SIG-M5 treated with dmso at 0.1 percent for 504 hours (cell line): ENCODE data around the gene CDC25B.

ENCODE experiments used
- DNase-seq: peaks from one replicate; lab custom pipeline; 2025; ENCODE audit not compliant: unreplicated experiment; lab: John Stamatoyannopoulos, UW

The CDC25B gene

GRCh38 chr20:3763671-3764601 is 32.2 kb upstream of the CDC25B start:
- peak; percentile 63 for DNase-seq

GRCh38 chr20:3764659-3765058 is 31.5 kb upstream of the CDC25B start:
- no peak for DNase-seq

- DNase-seq, result peak; percentile 94
These were observed 30.8 kb upstream of the CDC25B start for GRCh38 chr20:3765171-3765882.

- DNase-seq, result no peak
These were observed 29.5 kb upstream of the CDC25B start for GRCh38 chr20:3766422-3767109.

- DNase-seq, result no peak
These were observed 29.0 kb upstream of the CDC25B start for GRCh38 chr20:3767110-3767426.

- peak; percentile 98 for DNase-seq
These were observed 28.4 kb upstream of the CDC25B start, which contains the start of gene ADISSP for GRCh38 chr20:3767427-3768341. ADISSP (minus strand) TSS chr20:3767753; CDS start chr20:3760100, 7,653 bp downstream.

- DNase-seq, result peak; percentile 89
These were observed 27.6 kb upstream of the CDC25B start for GRCh38 chr20:3768342-3769130.

- no peak for DNase-seq
These were observed 24.5 kb upstream of the CDC25B start for GRCh38 chr20:3771552-3772058.

GRCh38 chr20:3775457-3776108 is 20.5 kb upstream of the CDC25B start:
- DNase-seq, result peak; percentile 53

- DNase-seq, result no peak
These were observed 18.8 kb upstream of the CDC25B start for GRCh38 chr20:3777381-3777715.

- no peak for DNase-seq
These were observed 18.1 kb upstream of the CDC25B start for GRCh38 chr20:3777716-3778629.

GRCh38 chr20:3778976-3779375 is 17.1 kb upstream of the CDC25B start:
- DNase-seq, result no peak

GRCh38 chr20:3781153-3781910 is 14.8 kb upstream of the CDC25B start, which contains the start of gene SPEF1:
SPEF1 (minus strand) TSS chr20:3781448; CDS start chr20:3781287, 161 bp downstream.
- DNase-seq, result peak; percentile 98

GRCh38 chr20:3782597-3782996 is 13.5 kb upstream of the CDC25B start:
- DNase-seq, result no peak

- DNase-seq, result no peak
These were observed 13.0 kb upstream of the CDC25B start for GRCh38 chr20:3783068-3783489.

GRCh38 chr20:3783511-3784195 is 12.5 kb upstream of the CDC25B start:
- no peak for DNase-seq
